ENCODE results near the gene CEPT1. TPM values are rescaled to one million over a fixed set of nuclear protein-coding genes. Genes with fewer than 3 reads are reported as not detected.
A peak's percentile ranks its signal among the peaks of the same experiment; 100 is the strongest.

Gene CEPT1
- total and polyA plus RNA-seq, 2 of the 4 experiments (the other 2 are of a cell fraction): 13.3 to 27.4 TPM

GRCh38 chr1:111192074-111192473 lies 52.1 kb downstream of the CEPT1 start:
- Histone ChIP-seq H3K56ac (ENCODE audit: extremely low read depth, insufficient read depth, low read length) (peak overlapping the region; percentile 34; the same call in 1 of the 2 replicates), H3K4ac (ENCODE audit: low read depth, low read length) (peak overlapping the region; percentile 88), H2BK5ac (ENCODE audit: low read depth, low read length, poor library complexity, severe bottlenecking) (peak overlapping the region; percentile 84), H2AFZ (replicated peaks; ENCODE audit: low read length, poor library complexity) (peak overlapping the region; percentile 46), H2AK5ac (ENCODE audit: low read depth, low read length) (peak overlapping the region; percentile 92), H3K4me2 (ENCODE audit: low read depth, low read length) (no peak overlapping the region), H2BK15ac (ENCODE audit: low read depth, low read length) (peak overlapping the region; percentile 75; the same call in 2 of the 3 replicates), H3K79me1 (ENCODE audit: low read depth in 1 of 2, low read length in 2 of 2) (0 out of 4 replicates have a peak, but pooled peaks cover 0 to 5% of the 10 kb centered on the region in 2 experiments), H3K9me3 (ENCODE audit: control insufficient read depth, insufficient read depth, low read length) (no peaks in the 10 kb centered on the region), H3K9me1 (ENCODE audit: insufficient read depth, low read length) (peaks cover 20% of the 10 kb centered on the region), H3K4me1 (ENCODE audit: control insufficient read depth, insufficient read depth, low read length) (peaks cover 35% of the 10 kb centered on the region), H3K36me3 (ENCODE audit: control insufficient read depth, insufficient read depth, low read length) (peaks cover 3% of the 10 kb centered on the region), H3K4me3 (ENCODE audit: insufficient read depth, low read depth, low read length) (no peak overlapping the region), H2BK20ac (ENCODE audit: low read depth, low read length) (peak overlapping the region; percentile 98), H4K5ac (ENCODE audit: low read depth, low read length) (peak overlapping the region; percentile 76), H3K18ac (ENCODE audit: low read depth, low read length) (peak overlapping the region; percentile 79), H3K23ac (ENCODE audit: low read depth, low read length) (peak overlapping the region; percentile 63), H3K27ac (ENCODE audit: insufficient read depth, low read length) (peak overlapping the region; percentile 79; the same call in 1 of the 2 replicates), H3K27me3 (ENCODE audit: control insufficient read depth, insufficient read depth, low read length) (0 out of 2 replicates have a peak, but pooled peaks cover 2% of the 10 kb centered on the region), H4K20me1 (ENCODE audit: insufficient read depth, low read length) (no peaks in the 10 kb centered on the region), H4K8ac (ENCODE audit: low read depth in 2 of 2, low read length in 2 of 2) (peak overlapping the region; percentile 33 to 66; a peak in 3 of 4 replicates), H3K14ac (replicated peaks; ENCODE audit: low read depth, low read length) (peak overlapping the region; percentile 79; the same call in 1 of the 2 replicates), H4K91ac (ENCODE audit: insufficient read depth, low read depth, low read length) (peak overlapping the region; percentile 75), H2BK120ac (ENCODE audit: low read depth, low read length) (peak overlapping the region; percentile 92), H3K9ac (ENCODE audit: low read depth, low read length) (no peak overlapping the region), H2AK9ac (replicated peaks; ENCODE audit: low read depth, low read length, poor library complexity) (peak overlapping the region; percentile 87)
- CTCF ChIA-PET: interaction anchor here (1.0 kb wide), 2 partner anchors 9 to 65 kb away, joined by 3 to 4 read pairs; no protein-coding TSS in a partner anchor
- TF ChIP-seq POLR2A (IDR thresholded peaks at IDR 0.05; ENCODE audit: low read depth, low read length): no peak
- no peak for TF ChIP-seq NFE2L2 (IDR thresholded peaks at IDR 0.05; ENCODE audit: low read depth, low read length)
- no peak for TF ChIP-seq SMC3 (IDR thresholded peaks at IDR 0.05; ENCODE audit: low read depth, low read length)
- TF ChIP-seq CEBPB (IDR thresholded peaks at IDR 0.05; ENCODE audit: low read depth, low read length): no peak
- TF ChIP-seq MAZ (IDR thresholded peaks at IDR 0.05; ENCODE audit: borderline replicate concordance, low read depth, low read length): no peak
- no peak for TF ChIP-seq USF2 (IDR thresholded peaks at IDR 0.05; ENCODE audit: low read depth, low read length)
- TF ChIP-seq CTCF (conservative IDR thresholded peaks at IDR 0.05; ENCODE audit: low read depth, low read length): no peak
- no peak for TF ChIP-seq CHD1 (IDR thresholded peaks at IDR 0.05; ENCODE audit: low read depth, low read length)
- TF ChIP-seq ELK1 (IDR thresholded peaks at IDR 0.05; ENCODE audit: borderline replicate concordance, low read depth, low read length): no peak
- TF ChIP-seq RAD21 (IDR thresholded peaks at IDR 0.05; ENCODE audit: low read length): no peak
- BruUV-seq (replicated peaks): no TSS peak
- no peak for ATAC-seq (ENCODE audit: low read depth)
- no peak for DNase-seq
- in situ Hi-C loops (cut with MboI; ENCODE audit: low sequenced_read_pairs): no loop called here
- intact Hi-C loops (cut with micrococcal nuclease): no loop called here
- dilution Hi-C loops (cut with HindIII; ENCODE audit: low sequenced_read_pairs, unreplicated experiment): no loop called here
- POLR2A ChIA-PET (ENCODE audit: unreplicated experiment): no interaction called here
- no CpG with 5 or more reads among the region's 5 CpGs for WGBS, 2 experiments (ENCODE audit: extremely low coverage in 2 of 2, insufficient read length in 1 of 2)

Measured in IMR-90 (cell line).